ENCODE results near the gene MRPS23. TPM values are rescaled to one million over a fixed set of nuclear protein-coding genes. Genes with fewer than 3 reads are reported as not detected.

The MRPS23 gene
- 129 and 133 TPM in 2 replicates for total RNA-seq (2014; rRNA removed; shearing (Covaris generic))
- 77.9 and 97.4 TPM in 2 replicates for polyA plus RNA-seq (2015; cell fraction: cytosol; rRNA removed)
- polyA plus RNA-seq (2015; cell fraction: nucleus; rRNA removed), result 52.3 and 66.8 TPM in 2 replicates

GRCh38 chr17:57849874-57850754 lies at the start of gene MRPS23:
MRPS23 (minus strand) TSS chr17:57850044; CDS start chr17:57850010, 34 bp downstream.
- peak; percentile 98 for DNase-seq (ENCODE audit: low read depth)

- no peak for DNase-seq (ENCODE audit: low read depth)
These were observed 49.5 kb upstream of the MRPS23 start for GRCh38 chr17:57899391-57899790.

GRCh38 chr17:57898487-57899311 lies 48.9 kb upstream of the MRPS23 start:
- no peak for DNase-seq (ENCODE audit: low read depth)

GRCh38 chr17:57895382-57896060 lies 45.7 kb upstream of the MRPS23 start:
- DNase-seq (ENCODE audit: low read depth), result peak; percentile 37

GRCh38 chr17:57894848-57895247 lies 45.0 kb upstream of the MRPS23 start:
- DNase-seq (ENCODE audit: low read depth), result no peak

GRCh38 chr17:57892820-57893595 lies 43.2 kb upstream of the MRPS23 start:
- peak; percentile 97 for DNase-seq (ENCODE audit: low read depth)

GRCh38 chr17:57892146-57892819 lies 42.4 kb upstream of the MRPS23 start:
- peak; percentile 82 for DNase-seq (ENCODE audit: low read depth)

- DNase-seq (ENCODE audit: low read depth), result no peak
These were observed 41.0 kb upstream of the MRPS23 start for GRCh38 chr17:57890857-57891232.

- DNase-seq (ENCODE audit: low read depth), result peak; percentile 84
These were observed 40.3 kb upstream of the MRPS23 start for GRCh38 chr17:57889892-57890856.

GRCh38 chr17:57889252-57889651 lies 39.4 kb upstream of the MRPS23 start:
- no peak for DNase-seq (ENCODE audit: low read depth)

GRCh38 chr17:57888311-57889216 lies 38.7 kb upstream of the MRPS23 start:
- DNase-seq (ENCODE audit: low read depth), result no peak

GRCh38 chr17:57887161-57887560 lies 37.3 kb upstream of the MRPS23 start:
- no peak for DNase-seq (ENCODE audit: low read depth)

- no peak for DNase-seq (ENCODE audit: low read depth)
These were observed 36.2 kb upstream of the MRPS23 start for GRCh38 chr17:57886020-57886419.

- DNase-seq (ENCODE audit: low read depth), result no peak
These were observed 35.5 kb upstream of the MRPS23 start for GRCh38 chr17:57885148-57885915.

- DNase-seq (ENCODE audit: low read depth), result no peak
These were observed 32.0 kb upstream of the MRPS23 start for GRCh38 chr17:57881783-57882351.

- no peak for DNase-seq (ENCODE audit: low read depth)
These were observed 31.3 kb upstream of the MRPS23 start for GRCh38 chr17:57881143-57881542.

GRCh38 chr17:57880086-57880456 lies 30.2 kb upstream of the MRPS23 start:
- no peak for DNase-seq (ENCODE audit: low read depth)

Measured in HT1080 (cell line).